Astrocyte of the spinal cord (primary cell): ENCODE results near the gene ZNF528.

Experiments
- DNase-seq: peaks from one replicate; pipeline ENCODE4 v3.0.0; 2011; ENCODE audit warnings: low read depth, low spot score
- H3K4me3 ChIP-seq: 2 replicates; pipeline ENCODE4 v1.5.1; 2011; ENCODE audit warnings: low read depth, mild to moderate bottlenecking, low read length, moderate library complexity
- in situ Hi-C: cut with HindIII; loops from 2 replicates; pipeline ENCODE4 v1.10.0; 2017; ENCODE audit warnings: low sequenced_read_pairs
- TF ChIP-seq, protein P1 (sequence below): IDR thresholded peaks from 2 replicates; pipeline ENCODE4 v1.5.1; 2012; ENCODE audit warnings: low read depth, mild to moderate bottlenecking, low read length, inconsistent platforms

The ZNF528 gene

DNA sequence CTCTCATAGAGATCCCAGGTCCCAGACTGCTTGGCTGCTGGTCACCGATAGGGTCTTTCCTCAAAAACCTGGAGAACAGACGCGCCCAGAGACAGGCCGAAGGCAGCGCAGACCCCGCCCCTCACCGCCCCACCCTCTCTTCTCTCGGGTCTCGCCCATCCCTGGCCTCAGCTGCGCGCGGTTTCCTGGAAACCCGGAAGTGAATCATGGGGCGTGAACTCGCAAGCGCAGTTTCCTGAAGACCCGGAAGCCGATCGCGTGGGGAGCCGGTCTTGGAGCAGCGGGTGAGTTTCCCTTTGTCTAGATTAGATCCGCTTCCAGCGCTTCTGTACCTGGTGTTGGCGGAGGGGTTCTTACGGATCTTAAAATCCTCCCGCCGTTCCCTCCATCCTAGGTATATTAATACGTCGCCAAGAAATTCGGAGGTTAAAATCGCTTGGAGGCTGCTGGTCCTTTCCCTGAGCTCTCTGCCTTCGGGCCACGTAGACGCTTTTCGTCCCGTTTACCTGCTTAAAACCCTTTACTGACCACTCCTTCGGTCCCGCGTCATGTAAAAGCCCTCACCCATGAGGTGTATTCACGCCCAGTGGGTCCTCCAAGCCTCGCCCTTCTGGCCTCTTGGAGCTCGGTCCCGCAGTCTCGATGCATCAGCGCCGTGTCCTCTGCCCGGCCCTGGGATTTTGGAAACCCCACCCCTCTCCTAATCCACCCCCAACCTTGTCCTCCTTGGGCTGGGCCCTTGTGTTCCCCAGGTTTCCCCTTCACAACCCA, 55.9 kb downstream of the ZNF528 start, which contains the start of gene ZNF578:
ZNF578 (plus strand) TSS at position 230 of the 771 bp plus-strand sequence. CDS start 48,293 bp downstream, outside the sequence.
- DNase-seq, result peak; percentile 89
- H3K4me3 ChIP-seq, result peak within 1 kb of the TSS; percentile 71
- in situ Hi-C loops, result no loop called here
- TF ChIP-seq, protein P1, sequence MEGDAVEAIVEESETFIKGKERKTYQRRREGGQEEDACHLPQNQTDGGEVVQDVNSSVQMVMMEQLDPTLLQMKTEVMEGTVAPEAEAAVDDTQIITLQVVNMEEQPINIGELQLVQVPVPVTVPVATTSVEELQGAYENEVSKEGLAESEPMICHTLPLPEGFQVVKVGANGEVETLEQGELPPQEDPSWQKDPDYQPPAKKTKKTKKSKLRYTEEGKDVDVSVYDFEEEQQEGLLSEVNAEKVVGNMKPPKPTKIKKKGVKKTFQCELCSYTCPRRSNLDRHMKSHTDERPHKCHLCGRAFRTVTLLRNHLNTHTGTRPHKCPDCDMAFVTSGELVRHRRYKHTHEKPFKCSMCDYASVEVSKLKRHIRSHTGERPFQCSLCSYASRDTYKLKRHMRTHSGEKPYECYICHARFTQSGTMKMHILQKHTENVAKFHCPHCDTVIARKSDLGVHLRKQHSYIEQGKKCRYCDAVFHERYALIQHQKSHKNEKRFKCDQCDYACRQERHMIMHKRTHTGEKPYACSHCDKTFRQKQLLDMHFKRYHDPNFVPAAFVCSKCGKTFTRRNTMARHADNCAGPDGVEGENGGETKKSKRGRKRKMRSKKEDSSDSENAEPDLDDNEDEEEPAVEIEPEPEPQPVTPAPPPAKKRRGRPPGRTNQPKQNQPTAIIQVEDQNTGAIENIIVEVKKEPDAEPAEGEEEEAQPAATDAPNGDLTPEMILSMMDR, result no peak

- TF ChIP-seq, protein P1, result no peak
- no peak overlapping the region for H3K4me3 ChIP-seq
- in situ Hi-C loops, result no loop called here
- DNase-seq, result no peak
These were observed 67.3 kb downstream of the ZNF528 start for GRCh38 chr19:52464798-52465470.
